ENCODE measurements around the gene CD69. TPM values are rescaled to one million over a fixed set of nuclear protein-coding genes. Genes with fewer than 3 reads are reported as not detected.

Gene CD69
- not detected in 2 replicates for total RNA-seq (2014; rRNA removed; shearing (Covaris generic))
- polyA plus RNA-seq (2014; cell fraction: nucleus; rRNA removed), result not detected in 2 replicates

GRCh38 chr12:9760699-9761418 lies at the start of gene CD69:
Gene CD69, minus strand, starts transcription at chr12:9760901. Its CDS starts 81 bp downstream, at chr12:9760820.
- no peak for DNase-seq (ENCODE audit: extremely low read depth, low read depth)

GRCh38 chr12:9809866-9810265 lies 49.2 kb upstream of the CD69 start:
- no peak for DNase-seq (ENCODE audit: extremely low read depth, low read depth)

- DNase-seq (ENCODE audit: extremely low read depth, low read depth), result no peak
Observed at GRCh38 chr12:9809338-9809737, 48.6 kb upstream of the CD69 start.

- DNase-seq (ENCODE audit: extremely low read depth, low read depth), result no peak
Observed at GRCh38 chr12:9808504-9808903, 47.8 kb upstream of the CD69 start.

DNA sequence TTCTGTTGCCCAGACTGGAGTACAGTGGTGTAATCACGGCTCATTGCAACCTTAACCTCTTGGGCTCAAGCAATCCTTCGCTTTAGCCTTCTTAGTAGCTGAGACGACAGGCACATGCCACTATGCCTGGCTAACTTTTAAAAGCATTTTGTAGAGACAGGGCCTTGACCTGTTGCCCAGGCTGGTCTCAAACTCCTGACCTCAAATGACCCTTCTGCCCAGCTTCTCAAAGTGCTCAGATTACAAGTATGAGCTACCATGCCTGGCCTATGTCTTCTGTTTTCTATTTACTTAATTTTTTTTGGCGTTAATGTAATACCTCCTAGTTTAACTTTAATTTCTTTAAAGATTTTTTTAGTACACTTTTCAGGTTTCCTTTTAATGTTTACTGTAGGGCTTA lies 46.0 kb upstream of the CD69 start:
- no peak for DNase-seq (ENCODE audit: extremely low read depth, low read depth)

DNA sequence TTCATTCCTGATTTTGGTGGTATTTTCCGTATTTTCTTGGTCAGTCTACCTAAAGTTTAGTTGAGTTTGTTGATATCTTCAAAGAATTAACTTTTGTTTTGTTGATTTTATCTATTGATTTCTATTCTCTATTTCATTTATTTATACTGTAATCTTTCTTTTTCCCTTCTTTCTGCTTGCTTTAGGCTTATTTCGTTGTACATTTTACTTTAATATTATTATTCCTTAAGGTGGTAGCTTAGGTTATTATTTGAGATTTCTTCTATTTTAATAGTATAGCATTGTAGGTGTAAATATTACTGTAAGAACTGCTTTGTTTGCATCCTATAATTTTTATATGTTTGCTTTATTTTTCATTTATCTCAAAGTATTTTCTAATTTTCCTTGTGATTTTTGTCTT lies 45.2 kb upstream of the CD69 start:
- no peak for DNase-seq (ENCODE audit: extremely low read depth, low read depth)

DNA sequence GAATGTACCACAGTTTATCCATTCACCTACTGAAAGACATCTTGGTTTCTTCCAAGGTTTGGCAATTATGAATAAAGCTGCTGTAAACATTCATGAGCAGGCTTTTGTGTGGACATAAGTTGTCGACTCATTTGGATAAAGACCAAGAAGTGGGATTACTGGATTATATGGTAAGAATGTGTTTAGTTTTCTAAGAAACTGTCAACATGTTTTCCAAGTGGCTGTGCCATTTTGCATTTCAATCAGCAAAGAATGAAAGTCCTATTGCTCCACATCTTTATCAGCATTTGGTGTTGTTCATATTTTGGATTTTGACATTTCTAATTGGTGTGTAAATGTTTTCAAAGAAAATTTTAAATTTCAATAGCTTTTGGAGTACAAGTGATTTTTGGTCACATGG lies 39.3 kb upstream of the CD69 start:
- no peak for DNase-seq (ENCODE audit: extremely low read depth, low read depth)

DNA sequence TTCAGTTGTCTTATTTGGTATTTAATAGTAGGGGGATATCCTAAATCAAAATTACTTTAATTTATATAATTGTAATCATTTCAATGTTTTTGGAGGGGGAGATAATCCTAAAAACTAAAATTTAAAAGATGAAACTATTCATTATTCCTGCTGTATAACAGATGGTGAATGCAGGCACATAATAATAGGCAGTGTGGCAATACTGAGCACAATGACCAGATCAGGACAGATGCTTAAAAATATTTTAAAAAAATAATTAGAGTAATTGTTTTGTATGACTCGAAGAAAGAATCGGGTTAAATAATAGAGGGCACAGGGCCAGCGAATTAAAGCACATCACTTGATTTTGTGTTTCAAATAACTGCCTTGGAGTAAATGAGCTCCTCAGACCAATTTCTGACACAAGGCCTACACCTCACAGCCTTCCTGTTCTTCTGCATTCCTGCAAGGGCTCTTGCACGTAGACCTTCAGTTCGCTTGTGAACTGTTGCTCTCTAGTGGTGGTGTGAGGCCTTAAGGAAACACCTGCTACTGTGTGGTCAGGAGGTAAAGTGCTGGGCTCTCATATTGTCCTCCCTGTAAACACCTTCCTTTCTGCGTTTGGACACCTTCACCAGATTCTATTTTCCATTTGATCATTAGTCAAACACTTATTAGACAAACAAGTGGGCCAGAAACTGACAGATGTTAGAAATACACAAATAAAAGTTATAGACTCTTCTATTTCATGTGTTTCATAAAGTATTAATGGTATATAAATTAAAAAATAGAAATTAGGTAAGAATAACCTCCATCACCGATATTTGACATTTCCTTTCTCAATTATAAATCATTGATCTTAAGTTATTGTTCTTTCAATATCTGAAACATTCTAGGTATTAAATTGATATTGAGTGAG lies 37.3 kb upstream of the CD69 start:
- peak; percentile 28 for DNase-seq (ENCODE audit: extremely low read depth, low read depth)

GRCh38 chr12:9796971-9797370 lies 36.3 kb upstream of the CD69 start:
- DNase-seq (ENCODE audit: extremely low read depth, low read depth), result no peak

GRCh38 chr12:9796346-9796745 lies 35.6 kb upstream of the CD69 start:
- DNase-seq (ENCODE audit: extremely low read depth, low read depth), result no peak

DNA sequence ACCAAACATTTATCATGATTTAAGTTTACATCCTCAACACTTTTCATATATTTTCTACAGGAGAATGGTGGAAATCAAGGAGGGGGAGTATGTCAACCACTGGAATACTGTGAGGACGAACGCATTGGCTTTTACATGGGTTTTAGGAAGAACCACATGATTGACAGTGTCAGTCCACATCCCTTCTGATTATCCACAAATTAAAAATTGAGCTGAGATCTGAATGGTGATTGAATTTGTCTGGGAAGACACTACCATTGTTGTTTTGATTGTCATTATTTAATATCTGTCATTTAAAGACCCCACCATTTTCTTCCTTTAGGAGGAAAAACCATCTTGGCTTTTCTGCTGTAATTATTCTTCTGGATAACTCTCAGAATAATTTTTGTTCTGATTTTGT lies 35.2 kb upstream of the CD69 start:
- DNase-seq (ENCODE audit: extremely low read depth, low read depth), result no peak

DNA sequence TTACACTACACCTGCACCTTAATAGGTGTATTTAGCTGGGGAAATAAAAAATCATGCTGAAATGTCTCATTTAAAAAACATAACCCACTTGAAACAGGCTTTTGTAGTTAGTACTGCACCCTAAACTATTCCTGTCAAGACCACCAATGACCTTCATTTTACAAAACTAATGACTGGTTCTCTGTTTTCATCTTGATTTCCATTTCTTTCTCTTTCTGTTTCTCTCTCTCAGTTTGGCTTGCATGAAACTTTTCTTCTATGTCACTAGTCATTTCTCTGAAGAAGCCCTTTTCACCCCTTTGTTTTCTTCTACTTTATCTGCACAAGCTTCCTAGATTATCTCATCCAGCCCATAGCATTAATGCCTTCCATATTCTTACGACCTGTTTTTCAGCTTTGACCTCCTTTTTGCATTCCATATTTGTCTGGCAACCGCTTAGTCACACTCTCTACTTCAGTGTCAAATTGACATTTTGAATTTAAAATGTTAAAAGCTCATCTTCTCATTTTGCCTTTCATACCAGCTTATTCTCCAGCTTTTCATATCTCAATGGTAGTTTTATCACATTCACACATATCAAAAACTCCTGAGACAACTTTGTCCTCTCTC lies 33.9 kb upstream of the CD69 start:
- no peak for DNase-seq (ENCODE audit: extremely low read depth, low read depth)

GRCh38 chr12:9793779-9794395 lies 33.2 kb upstream of the CD69 start:
- DNase-seq (ENCODE audit: extremely low read depth, low read depth), result no peak

GRCh38 chr12:9792961-9793617 lies 32.4 kb upstream of the CD69 start:
- no peak for DNase-seq (ENCODE audit: extremely low read depth, low read depth)

DNA sequence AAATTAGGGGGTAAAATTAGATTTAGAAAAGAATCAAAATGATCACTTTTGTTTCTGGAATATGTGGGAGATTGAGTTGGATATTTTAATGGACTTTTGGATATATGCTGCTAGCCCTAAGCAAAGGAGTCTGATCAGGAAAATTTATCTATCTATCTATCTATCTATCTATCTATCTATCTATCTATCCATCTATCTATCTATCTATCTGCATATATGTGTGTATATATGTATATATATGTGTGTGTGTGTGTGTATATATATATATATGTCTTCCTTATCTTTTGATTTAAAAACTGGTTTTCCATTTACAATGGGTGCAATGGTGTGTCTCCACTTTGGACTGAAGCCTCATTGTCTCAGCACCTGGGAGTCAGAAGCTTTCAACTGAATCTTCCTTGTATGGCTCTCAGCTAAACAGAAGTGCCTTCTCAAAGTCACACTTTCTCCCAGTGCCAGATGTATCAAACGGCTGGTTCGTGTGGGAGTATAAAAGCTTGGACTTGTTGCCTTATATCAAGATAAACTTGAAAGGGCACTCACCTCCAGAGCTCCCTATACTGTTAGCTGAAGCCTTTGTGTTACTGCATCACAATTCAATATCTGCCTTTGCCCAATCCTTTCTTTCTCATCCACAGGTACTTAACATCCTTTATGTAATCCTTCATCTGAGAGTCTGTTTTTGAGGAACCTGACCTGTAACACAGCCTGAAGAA lies 31.6 kb upstream of the CD69 start:
- DNase-seq (ENCODE audit: extremely low read depth, low read depth), result no peak

DNA sequence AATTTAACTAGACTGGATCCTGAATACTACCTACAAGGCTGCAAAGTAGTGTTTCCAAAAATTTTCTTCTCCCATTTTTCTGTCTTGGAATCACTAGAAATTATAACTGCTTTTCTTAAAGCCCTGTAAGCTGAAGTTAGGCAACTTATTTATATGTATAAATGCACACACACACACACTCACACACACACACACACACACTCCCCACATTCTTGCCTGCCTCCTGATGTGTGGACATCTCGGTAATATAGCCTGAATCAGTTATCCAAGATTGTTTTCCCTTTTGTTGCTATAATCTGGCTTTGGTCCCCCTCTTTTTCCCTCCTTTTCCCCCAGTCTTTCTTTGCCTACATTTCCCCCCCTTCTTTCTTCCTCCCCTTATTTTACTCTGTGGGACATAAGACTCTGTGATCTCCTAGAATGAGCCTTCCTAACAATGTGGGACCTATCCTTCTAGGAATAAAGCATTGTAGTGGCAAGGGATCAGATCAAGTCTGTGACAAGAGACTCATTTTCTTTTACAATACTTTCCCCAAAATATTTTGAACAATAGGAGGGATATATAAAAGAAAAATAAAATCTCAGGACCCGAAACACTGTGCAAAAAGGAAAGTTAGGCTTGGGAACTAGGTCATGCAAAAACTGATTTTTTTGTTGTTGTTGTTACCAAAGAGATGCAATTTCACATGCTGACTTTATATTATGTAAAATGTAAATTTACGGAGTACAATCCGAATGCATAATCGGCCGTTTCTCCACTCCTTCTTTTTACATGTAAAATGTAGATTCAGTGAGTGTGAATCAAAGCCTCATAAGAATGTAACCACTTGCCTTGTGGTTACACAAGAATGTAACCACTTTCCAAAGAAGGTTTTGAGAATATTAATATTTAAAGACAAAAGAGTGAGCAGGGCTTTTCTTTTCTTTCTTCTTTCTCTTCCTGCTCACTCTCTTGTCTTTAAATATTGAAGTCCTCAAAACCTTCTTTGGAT lies 26.3 kb upstream of the CD69 start:
- no peak for DNase-seq (ENCODE audit: extremely low read depth, low read depth)

GRCh38 chr12:9784816-9785215 lies 24.1 kb upstream of the CD69 start:
- DNase-seq (ENCODE audit: extremely low read depth, low read depth), result no peak

DNA sequence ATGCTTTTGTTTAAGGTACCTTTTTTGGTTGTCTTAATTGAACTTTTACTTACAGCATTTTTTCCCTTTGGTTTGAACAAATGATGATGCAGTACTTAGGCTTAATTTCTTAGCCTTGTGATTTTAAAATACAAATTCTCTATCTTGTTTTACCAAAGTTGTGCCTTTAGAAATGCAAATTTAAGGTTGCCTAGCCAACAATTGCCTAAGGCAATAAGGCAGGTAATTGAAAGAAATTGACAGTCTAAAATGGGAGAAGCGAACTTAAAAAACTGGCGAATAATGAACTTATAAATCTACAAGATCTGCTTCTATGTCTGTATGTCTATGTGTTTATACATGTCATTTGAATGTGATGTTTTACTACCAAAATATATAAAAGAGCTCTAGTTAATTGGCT lies 23.6 kb upstream of the CD69 start:
- DNase-seq (ENCODE audit: extremely low read depth, low read depth), result no peak
